Measurements from ENCODE around the gene IQSEC1. TPM values are rescaled to one million over a fixed set of nuclear protein-coding genes. Genes with fewer than 3 reads are reported as not detected.

IQSEC1 gene
- polyA plus RNA-seq, 2 of the 4 experiments (the other 2 are of a cell fraction): 3.7 to 10.7 TPM

GRCh38 chr3:12890610-12891390 lies 182.4 kb downstream of the IQSEC1 start:
- Histone ChIP-seq H3K27ac (no peak overlapping the region), H3K4me2 (no peak overlapping the region), H3K4me1 (no peaks in the 10 kb centered on the region), H3K9me3 (no peaks in the 10 kb centered on the region), H3K4me3 (no peak overlapping the region)
- WGBS (ENCODE audit: missing lambda C conversion rate): 64% methylated on average over 10 of the region's 10 CpGs
- ChIA-PET CTCF (interaction anchor here (0.7 to 4.8 kb wide), 37 partner anchors 8 to 1932 kb away, joined by 3 to 90 read pairs (median 6); partner anchors contain the start of genes RPL32 and TSEN2), POLR2A (no interaction called here)
- no peak for DNase-seq (ENCODE audit: low read depth in 1 of 2, low spot score in 1 of 2)
- TF ChIP-seq ZSCAN20 (CRISPR knock-in tag; IDR thresholded peaks at IDR 0.05) (no peak), NFE2L2 (conservative IDR thresholded peaks at IDR 0.05; ENCODE audit: low read length) (no peak), MAX (IDR thresholded peaks at IDR 0.05) (no peak), KDM1A (IDR thresholded peaks at IDR 0.05; ENCODE audit: low read depth) (no peak), RNF2 (IDR thresholded peaks at IDR 0.05; ENCODE audit: borderline replicate concordance, low read depth) (no peak), RFX5 (IDR thresholded peaks at IDR 0.05) (no peak), FOSB (CRISPR knock-in tag; IDR thresholded peaks at IDR 0.05) (no peak), CBX8 (IDR thresholded peaks at IDR 0.05) (no peak), HES2 (IDR thresholded peaks at IDR 0.05) (no peak), NPAS2 (CRISPR knock-in tag; IDR thresholded peaks at IDR 0.05; ENCODE audit: borderline replicate concordance) (no peak), EHMT2 (IDR thresholded peaks at IDR 0.05; ENCODE audit: low read depth) (no peak), CBX2 (IDR thresholded peaks at IDR 0.05; ENCODE audit: borderline replicate concordance, low read depth) (no peak), PHF8 (IDR thresholded peaks at IDR 0.05; ENCODE audit: borderline replicate concordance, low read depth) (no peak), PBX3 (IDR thresholded peaks at IDR 0.05) (no peak), KDM5A (IDR thresholded peaks at IDR 0.05) (no peak), CHD2 (IDR thresholded peaks at IDR 0.05; ENCODE audit: low read length, partially characterized antibody) (no peak)
- no peak for FAIRE-seq
- ATAC-seq: no peak

GRCh38 chr3:12886736-12887135 lies 186.5 kb downstream of the IQSEC1 start:
- CTCF ChIA-PET: interaction anchor here (0.9 to 3.6 kb wide), 5 partner anchors 9 to 45 kb away, joined by 3 to 11 read pairs (median 4); partner anchors contain the start of gene RPL32

More at GRCh38 chr3:12886736-12887135, 186.5 kb downstream of the IQSEC1 start:
- ATAC-seq: no peak; a peak in 3 of 6 replicates
- TF ChIP-seq ATOH8 (CRISPR knock-in tag; IDR thresholded peaks at IDR 0.05; ENCODE audit: low read depth) (no peak), PBX3 (IDR thresholded peaks at IDR 0.05) (no peak), EHF (CRISPR knock-in tag; IDR thresholded peaks at IDR 0.05) (no peak), BHLHE40 (IDR thresholded peaks at IDR 0.05; ENCODE audit: low read depth, low read length) (no peak), NFE2L2 (conservative IDR thresholded peaks at IDR 0.05; ENCODE audit: low read length) (no peak), RNF2 (IDR thresholded peaks at IDR 0.05; ENCODE audit: borderline replicate concordance, low read depth) (no peak), SREBF2 (IDR thresholded peaks at IDR 0.05) (no peak), EHMT2 (IDR thresholded peaks at IDR 0.05; ENCODE audit: low read depth) (no peak), ZFP36 (IDR thresholded peaks at IDR 0.05; ENCODE audit: borderline replicate concordance, partially characterized antibody) (no peak), POLR2A (IDR thresholded peaks at IDR 0.05; ENCODE audit: low read length) (no peak)
- H3K4me1 ChIP-seq: no peaks in the 10 kb centered on the region
- H3K4me2 ChIP-seq: no peak overlapping the region
- FAIRE-seq: no peak
- WGBS (ENCODE audit: missing lambda C conversion rate): 47% methylated on average over 11 of the region's 12 CpGs
- POLR2A ChIA-PET: no interaction called here
- no peak overlapping the region for H3K27ac ChIP-seq
- no peak overlapping the region for H3K4me3 ChIP-seq
- DNase-seq (ENCODE audit: low read depth in 1 of 2, low spot score in 1 of 2): no peak
- H3K9me3 ChIP-seq: no peaks in the 10 kb centered on the region

All from A549 (cell line).